Hematopoietic multipotent progenitor cell treated with erythropoietin and hydrocortisone succinate and interleukin-3 and kit ligand, for 17 days (in vitro differentiated cells): ENCODE measurements around the gene PXDN.

Source experiments
- DNase-seq: peaks from one replicate; pipeline ENCODE4 v3.0.0-alpha.2; 2015; ENCODE audit warnings: low spot score

The PXDN gene

GRCh38 chr2:1609040-1609439, 135.3 kb downstream of the PXDN start:
- no peak for DNase-seq

- DNase-seq, result no peak
These were observed 136.2 kb downstream of the PXDN start for GRCh38 chr2:1607971-1608688.

GRCh38 chr2:1607236-1607920, 136.9 kb downstream of the PXDN start:
- DNase-seq, result no peak

GRCh38 chr2:1606421-1607235, 137.7 kb downstream of the PXDN start:
- no peak for DNase-seq

DNA sequence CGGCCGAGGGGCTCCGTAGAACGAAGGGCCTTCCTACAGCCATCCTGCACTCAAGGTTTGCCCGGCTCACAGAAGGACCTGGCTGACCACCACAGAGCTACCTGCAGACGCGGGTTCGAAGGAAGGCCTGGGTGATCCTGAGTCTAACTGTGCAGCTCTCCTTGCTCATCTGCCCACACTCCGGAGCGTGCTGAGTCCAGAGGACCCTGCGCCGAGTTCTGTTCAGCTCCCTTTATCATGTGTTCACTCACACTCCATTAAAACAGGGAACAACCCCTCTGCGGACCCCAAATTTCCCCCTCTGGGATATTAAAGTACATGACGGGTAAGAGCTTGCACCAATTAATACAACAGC, 138.3 kb downstream of the PXDN start:
- no peak for DNase-seq

- DNase-seq, result no peak
These were observed 138.9 kb downstream of the PXDN start for GRCh38 chr2:1605102-1606045.

GRCh38 chr2:1603521-1603920, 140.8 kb downstream of the PXDN start:
- DNase-seq, result no peak

DNA sequence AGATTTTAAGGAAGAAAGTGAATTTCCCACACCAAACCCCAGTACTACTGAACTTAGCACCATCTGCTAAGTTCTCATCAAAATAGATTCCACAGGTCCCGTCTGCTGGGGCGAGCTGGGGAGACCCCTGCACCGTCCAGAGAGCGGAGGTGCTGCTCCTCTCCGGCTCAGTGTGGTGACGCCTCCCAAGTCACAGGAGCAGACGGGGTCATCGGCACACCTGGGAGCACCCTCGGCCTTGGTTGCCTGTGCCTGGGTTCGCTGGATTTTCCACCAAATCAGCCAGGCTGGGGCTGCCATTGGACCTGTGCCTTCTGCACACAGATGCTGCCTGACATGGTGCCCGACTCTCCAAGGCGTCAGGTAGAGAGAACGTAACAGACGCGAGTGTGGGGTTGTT, 141.3 kb downstream of the PXDN start:
- no peak for DNase-seq

GRCh38 chr2:1602278-1603010, 141.9 kb downstream of the PXDN start:
- DNase-seq, result no peak

DNA sequence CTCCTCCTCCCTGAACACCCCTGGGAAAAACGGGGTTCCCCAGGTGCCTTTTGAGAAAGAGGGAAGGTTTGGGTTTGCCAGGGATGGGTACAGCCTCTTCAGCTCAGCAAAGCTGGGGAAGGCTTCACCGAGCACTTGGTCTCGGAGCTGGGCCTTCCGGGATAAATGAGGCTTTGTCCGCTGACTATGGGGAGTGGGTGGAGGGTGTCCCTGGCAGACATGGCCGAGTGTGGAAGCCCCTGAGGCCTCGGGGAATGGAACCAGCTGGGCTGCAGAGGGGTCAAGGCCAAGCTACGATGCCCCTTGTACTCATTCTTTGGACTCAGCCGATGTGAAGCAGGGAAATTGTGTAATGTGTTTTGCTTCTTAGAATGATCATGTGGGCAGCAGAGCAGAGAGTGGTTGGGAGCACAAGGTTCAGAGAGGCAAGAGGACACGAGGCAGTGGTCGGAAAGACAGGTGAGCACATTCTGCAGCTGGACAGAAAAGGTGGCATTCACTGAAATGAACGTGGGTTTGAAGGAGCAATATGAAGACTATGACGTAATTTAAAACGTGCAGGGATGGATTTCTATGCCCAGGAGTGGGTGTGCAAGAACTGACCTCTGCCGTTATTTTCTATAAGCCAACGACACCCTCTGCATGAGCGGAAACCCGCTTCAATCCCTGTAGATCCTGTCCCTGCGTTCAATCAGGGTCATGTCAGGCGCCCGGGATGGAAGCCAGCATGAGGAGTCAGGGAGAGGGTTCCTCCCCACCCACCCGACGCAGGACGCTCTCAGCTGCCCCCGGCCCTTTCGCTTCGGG, 142.6 kb downstream of the PXDN start:
- DNase-seq, result no peak

- no peak for DNase-seq
These were observed 143.3 kb downstream of the PXDN start for GRCh38 chr2:1601067-1601412.

DNA sequence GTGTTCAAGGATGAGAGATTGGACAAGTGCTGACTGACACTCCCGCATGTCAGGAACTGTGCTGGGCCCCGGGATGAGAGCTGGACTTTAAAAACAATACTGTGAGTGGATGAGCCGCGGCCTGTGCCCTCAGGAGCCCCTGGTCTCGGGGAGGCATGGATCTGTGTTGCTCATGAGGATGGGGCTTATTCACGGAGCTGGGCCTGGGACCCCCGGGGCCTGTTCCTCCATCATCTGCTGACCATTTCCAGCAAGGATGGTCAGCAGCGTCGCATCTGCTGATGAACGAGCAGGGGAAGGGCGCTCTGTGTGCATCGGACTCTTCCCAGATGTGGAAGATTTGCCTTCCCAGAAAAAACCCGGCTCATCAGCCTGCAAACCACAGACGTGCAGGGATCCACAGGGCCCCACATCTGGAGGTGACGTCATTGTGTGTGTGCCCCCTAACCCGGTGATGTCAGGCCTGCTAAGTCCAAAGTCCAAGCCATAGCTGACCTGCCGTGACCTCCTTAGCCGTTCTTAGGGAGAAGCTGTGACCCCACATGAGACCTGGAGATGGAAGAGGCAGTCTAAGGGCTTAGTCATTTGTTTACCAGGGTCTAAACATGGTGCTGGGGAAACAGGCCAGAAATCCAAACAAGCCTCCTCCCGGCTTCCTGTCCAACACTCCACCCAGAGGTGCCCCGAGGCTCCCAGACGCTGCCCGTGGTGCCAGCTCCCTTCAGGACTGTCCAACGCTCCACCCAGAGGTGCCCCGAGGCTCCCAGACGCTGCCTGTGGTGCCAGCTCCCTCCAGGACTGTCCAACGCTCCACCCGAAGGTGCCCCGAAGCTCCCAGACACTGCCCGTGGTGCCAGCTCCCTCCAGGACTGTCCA, 143.9 kb downstream of the PXDN start:
- DNase-seq, result no peak

GRCh38 chr2:1599301-1600085, 144.8 kb downstream of the PXDN start:
- DNase-seq, result no peak

- no peak for DNase-seq
These were observed 145.5 kb downstream of the PXDN start for GRCh38 chr2:1598800-1599199.

GRCh38 chr2:1598041-1598710, 146.1 kb downstream of the PXDN start:
- no peak for DNase-seq

DNA sequence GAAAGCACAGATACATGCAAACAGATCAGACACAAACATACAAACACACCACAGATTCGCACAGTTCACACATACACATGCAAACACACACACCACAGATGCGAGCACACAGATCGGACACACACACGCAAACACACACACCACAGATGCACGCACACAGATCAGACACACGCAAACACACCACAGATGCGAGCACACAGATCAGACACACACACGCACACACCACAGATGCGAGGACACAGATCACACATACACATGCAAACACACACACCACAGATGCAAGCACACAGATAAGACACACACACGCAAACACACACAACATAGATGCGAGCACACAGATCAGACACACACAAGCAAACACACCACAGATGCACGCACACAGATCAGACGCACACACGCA, 149.0 kb downstream of the PXDN start:
- DNase-seq, result no peak

DNA sequence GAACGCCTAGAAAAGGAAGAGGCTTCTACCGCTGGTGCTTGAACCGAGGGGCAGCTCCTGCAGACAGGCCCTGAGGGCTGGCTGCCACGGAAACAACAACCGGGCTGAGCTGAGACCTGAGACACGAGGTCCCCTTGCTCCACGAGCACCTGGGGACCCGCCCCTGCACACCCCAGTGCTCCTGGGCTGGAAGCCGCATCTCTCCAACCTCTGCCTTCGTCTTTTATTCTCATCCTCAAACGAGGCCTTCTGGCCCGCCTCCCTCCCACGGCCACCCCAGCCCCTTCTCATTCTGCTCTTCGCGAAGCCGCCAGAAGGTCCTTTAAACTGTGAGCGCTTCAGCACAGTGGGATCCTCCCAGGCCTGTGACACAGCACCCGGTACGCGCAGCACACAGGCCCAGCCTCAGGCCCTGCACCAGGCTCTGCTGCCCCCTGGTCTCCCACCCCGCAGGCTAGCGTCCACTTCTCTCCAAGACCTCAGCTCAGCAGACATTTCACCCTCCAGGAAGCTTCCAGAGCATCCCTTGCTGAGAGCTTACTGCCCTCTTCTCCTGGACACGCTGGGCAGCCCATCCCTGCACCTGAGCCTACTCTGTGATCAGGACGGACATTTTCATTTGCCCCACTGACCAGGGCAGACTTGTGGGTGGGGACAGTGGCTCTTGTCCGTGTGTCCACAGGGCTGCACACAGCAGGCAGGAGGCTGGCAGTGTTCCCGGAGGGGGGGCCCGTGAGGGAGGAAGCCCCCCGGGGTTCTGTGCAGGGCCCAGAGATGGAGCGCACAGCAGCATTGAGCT, 149.7 kb downstream of the PXDN start:
- DNase-seq, result no peak

DNA sequence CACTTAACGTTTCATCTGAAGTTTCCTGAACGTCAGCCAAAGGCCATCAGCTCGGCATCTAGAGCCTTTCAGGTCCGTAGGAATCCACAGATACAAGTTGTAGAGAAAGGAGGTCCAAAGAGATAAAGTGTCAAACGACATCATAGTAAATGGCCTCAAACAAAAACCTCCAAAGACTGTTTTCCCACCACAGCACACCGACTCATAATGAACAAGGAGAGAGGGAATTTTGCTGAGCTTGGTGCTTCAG, 150.3 kb downstream of the PXDN start:
- no peak for DNase-seq
